ENCODE data around the gene MAP3K3.

DNA sequence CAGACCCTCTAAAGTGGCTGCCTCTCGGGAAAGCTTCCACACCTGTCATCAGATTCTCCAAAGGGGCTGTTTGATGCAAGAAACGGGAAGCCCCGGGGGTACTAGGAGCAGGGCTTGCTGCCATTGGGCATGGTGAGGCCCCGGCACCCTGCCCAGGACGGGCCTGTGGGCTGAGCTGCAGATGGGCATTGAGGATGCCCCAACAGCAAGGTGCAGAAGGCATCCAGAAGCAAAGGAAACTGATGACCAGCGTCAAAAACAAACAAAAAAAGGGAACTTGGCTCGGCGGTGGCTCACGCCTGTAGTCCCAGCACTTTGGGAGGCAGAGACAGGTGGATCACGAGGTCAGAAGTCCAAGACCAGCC is 79.2 kb downstream of the MAP3K3 start:
- TF ChIP-seq, protein P1, sequence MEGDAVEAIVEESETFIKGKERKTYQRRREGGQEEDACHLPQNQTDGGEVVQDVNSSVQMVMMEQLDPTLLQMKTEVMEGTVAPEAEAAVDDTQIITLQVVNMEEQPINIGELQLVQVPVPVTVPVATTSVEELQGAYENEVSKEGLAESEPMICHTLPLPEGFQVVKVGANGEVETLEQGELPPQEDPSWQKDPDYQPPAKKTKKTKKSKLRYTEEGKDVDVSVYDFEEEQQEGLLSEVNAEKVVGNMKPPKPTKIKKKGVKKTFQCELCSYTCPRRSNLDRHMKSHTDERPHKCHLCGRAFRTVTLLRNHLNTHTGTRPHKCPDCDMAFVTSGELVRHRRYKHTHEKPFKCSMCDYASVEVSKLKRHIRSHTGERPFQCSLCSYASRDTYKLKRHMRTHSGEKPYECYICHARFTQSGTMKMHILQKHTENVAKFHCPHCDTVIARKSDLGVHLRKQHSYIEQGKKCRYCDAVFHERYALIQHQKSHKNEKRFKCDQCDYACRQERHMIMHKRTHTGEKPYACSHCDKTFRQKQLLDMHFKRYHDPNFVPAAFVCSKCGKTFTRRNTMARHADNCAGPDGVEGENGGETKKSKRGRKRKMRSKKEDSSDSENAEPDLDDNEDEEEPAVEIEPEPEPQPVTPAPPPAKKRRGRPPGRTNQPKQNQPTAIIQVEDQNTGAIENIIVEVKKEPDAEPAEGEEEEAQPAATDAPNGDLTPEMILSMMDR (conservative IDR thresholded peaks at IDR 0.05; ENCODE audit: low read length): no peak
- no peak for TF ChIP-seq EZH2phosphoT487 (IDR thresholded peaks at IDR 0.05; ENCODE audit: borderline replicate concordance)

Data from Loucy (cell line).